SU-DHL-6 (cell line): ENCODE data around the gene CCR7.

Experiments
- H2AFZ ChIP-seq: fragments of 200-600 bp; sonication (generic); 2 replicates; pipeline ENCODE4 v1.6.1; 2014; ENCODE audit warnings: low read depth, mild to moderate bottlenecking, moderate library complexity, mixed read lengths, antibody characterized with exemption, low read length; ENCODE audit not compliant: severe bottlenecking
- H3F3A ChIP-seq: fragments of 200-600 bp; shearing (Covaris generic); 2 replicates; pipeline ENCODE4 v1.6.0; 2016; ENCODE audit warnings: antibody characterized with exemption, mild to moderate bottlenecking; ENCODE audit not compliant: insufficient read depth
- H3K27ac ChIP-seq: fragments of 200-600 bp; sonication (generic); 2 replicates; pipeline ENCODE4 v1.5.1; 2016; ENCODE audit warnings: low read depth, mild to moderate bottlenecking, low read length, moderate library complexity, mixed read lengths
- H3K27me3 ChIP-seq: fragments of 200-600 bp; sonication (generic), shearing (Covaris generic); 2 replicates; pipeline ENCODE4 v1.6.0; 2014; ENCODE audit warnings: mild to moderate bottlenecking, low read length
- H3K36me3 ChIP-seq: fragments of 200-600 bp; sonication (generic); 2 replicates; pipeline ENCODE4 v1.6.1; 2014; ENCODE audit warnings: mild to moderate bottlenecking, low read length, mixed read lengths
- H3K4me2 ChIP-seq: fragments of 300-600, 200-600 bp; shearing (Covaris generic), sonication (generic); 2 replicates; pipeline ENCODE4 v1.6.0; 2014; ENCODE audit warnings: low read length, low read depth, mild to moderate bottlenecking; ENCODE audit not compliant: poor library complexity, severe bottlenecking
- H3K4me3 ChIP-seq: fragments of 200-600 bp; sonication (generic); 2 replicates; pipeline ENCODE4 v1.5.1; 2014; ENCODE audit warnings: antibody characterized with exemption, low read length, mild to moderate bottlenecking, mixed read lengths; ENCODE audit not compliant: insufficient read depth, poor library complexity, severe bottlenecking
- H3K79me2 ChIP-seq: fragments of 200-600 bp; sonication (generic); 2 replicates; pipeline ENCODE4 v1.6.1; 2014; ENCODE audit warnings: mild to moderate bottlenecking, low read length, moderate library complexity; ENCODE audit not compliant: insufficient read depth
- H3K9ac ChIP-seq: fragments of 200-600 bp; sonication (generic); 2 replicates; pipeline ENCODE4 v1.7.0; 2014; ENCODE audit warnings: mild to moderate bottlenecking, low read length
- H3K9me2 ChIP-seq: fragments of 200-600 bp; sonication (generic); replicated peaks from 2 replicates; pipeline ENCODE4 v1.6.1; 2014; ENCODE audit warnings: low read length; ENCODE audit not compliant: insufficient read depth
- H3K9me3 ChIP-seq: fragments of 200-600 bp; sonication (generic); 2 replicates; pipeline ENCODE4 v1.6.1; 2014; ENCODE audit warnings: low read length, mixed read lengths; ENCODE audit not compliant: insufficient read depth
- H4K20me1 ChIP-seq: fragments of 200-600 bp; sonication (generic); 2 replicates; pipeline ENCODE4 v1.6.1; 2014; ENCODE audit warnings: low read depth, mild to moderate bottlenecking, antibody characterized with exemption, low read length, moderate library complexity, mixed read lengths
- CTCF ChIP-seq: fragments of 200-600 bp; sonication (generic); IDR thresholded peaks from one replicate; pipeline ENCODE4 v1.5.1; 2017; ENCODE audit warnings: antibody characterized with exemption, mild to moderate bottlenecking, low read length, moderate library complexity; ENCODE audit not compliant: insufficient read depth, poor library complexity, severe bottlenecking
- EZH2phosphoT487 ChIP-seq: fragments of 200-600 bp; sonication (generic), shearing (Covaris generic); conservative IDR thresholded peaks from 2 replicates; pipeline ENCODE4 v1.6.1; 2018; ENCODE audit warnings: mild to moderate bottlenecking, antibody characterized with exemption, low read length, moderate library complexity, mixed read lengths

The CCR7 gene

GRCh38 chr17:40545660-40546059 lies 19.6 kb downstream of the CCR7 start:
- Histone ChIP-seq H3F3A (no peaks in the 10 kb centered on the region), H3K9ac (no peak overlapping the region), H3K9me3 (no peaks in the 10 kb centered on the region), H2AFZ (no peak overlapping the region), H3K4me3 (no peak overlapping the region), H3K27me3 (no peaks in the 10 kb centered on the region), H3K36me3 (no peaks in the 10 kb centered on the region), H3K27ac (no peak overlapping the region), H3K4me2 (no peak overlapping the region), H3K9me2 (no peaks in the 10 kb centered on the region), H3K79me2 (no peaks in the 10 kb centered on the region), H4K20me1 (no peaks in the 10 kb centered on the region)
- TF ChIP-seq EZH2phosphoT487 (no peak), CTCF (no peak)

- no peaks in the 10 kb centered on the region for H3K79me2 ChIP-seq
- H3K36me3 ChIP-seq = no peaks in the 10 kb centered on the region
- H3K9me3 ChIP-seq = no peaks in the 10 kb centered on the region
- H3K4me3 ChIP-seq = no peak overlapping the region
- no peak for TF ChIP-seq EZH2phosphoT487
- TF ChIP-seq CTCF = no peak
- no peaks in the 10 kb centered on the region for H4K20me1 ChIP-seq
- H3F3A ChIP-seq = no peaks in the 10 kb centered on the region
- no peak overlapping the region for H3K4me2 ChIP-seq
- H2AFZ ChIP-seq = no peak overlapping the region
- no peak overlapping the region for H3K27ac ChIP-seq
- H3K27me3 ChIP-seq = no peaks in the 10 kb centered on the region
- H3K9ac ChIP-seq = no peak overlapping the region
- no peaks in the 10 kb centered on the region for H3K9me2 ChIP-seq
These were observed 22.5 kb downstream of the CCR7 start for GRCh38 chr17:40542558-40543411.

GRCh38 chr17:40541873-40542557 lies 23.3 kb downstream of the CCR7 start:
- no peaks in the 10 kb centered on the region for H3K79me2 ChIP-seq
- H3K4me2 ChIP-seq = no peak overlapping the region
- no peak overlapping the region for H2AFZ ChIP-seq
- no peaks in the 10 kb centered on the region for H3K9me2 ChIP-seq
- no peaks in the 10 kb centered on the region for H3K9me3 ChIP-seq
- no peaks in the 10 kb centered on the region for H3K36me3 ChIP-seq
- H3K27ac ChIP-seq = no peak overlapping the region
- H3F3A ChIP-seq = no peaks in the 10 kb centered on the region
- no peaks in the 10 kb centered on the region for H3K27me3 ChIP-seq
- TF ChIP-seq CTCF (no peak), EZH2phosphoT487 (no peak)
- H3K4me3 ChIP-seq = no peak overlapping the region
- H4K20me1 ChIP-seq = no peaks in the 10 kb centered on the region
- H3K9ac ChIP-seq = no peak overlapping the region
